Prostate gland (tissue), 2 donors: Measurements from ENCODE around the gene CSRNP2. TPM values are rescaled to one million over a fixed set of nuclear protein-coding genes. Genes with fewer than 3 reads are reported as not detected.

ENCODE experiments used
- DNase-seq: peaks from one replicate; pipeline ENCODE4 v3.0.0-alpha.2; 2019; ENCODE audit warnings: low spot score
- H3K27ac ChIP-seq, 2 donors: fragments of 200-600 bp; sonication (generic); 2 replicates each; pipeline ENCODE4 v1.5.1; 2017 to 2019
- H3K27me3 ChIP-seq: fragments of 200-600 bp; sonication (generic); replicated peaks from 2 replicates; pipeline ENCODE4 v1.5.1; 2019; ENCODE audit not compliant: insufficient read depth
- H3K36me3 ChIP-seq, 2 donors: fragments of 200-600 bp; sonication (generic); 1 replicate in 1 of 2; 2 replicates in 1 of 2; pipeline versions ENCODE4 v1.5.1 to v1.8.1; 2017 to 2019
- H3K4me1 ChIP-seq: fragments of 200-600 bp; sonication (generic); replicated peaks from 2 replicates; pipeline ENCODE4 v1.5.1; 2019
- H3K4me3 ChIP-seq, 2 donors: fragments of 200-600 bp; sonication (generic); 2 replicates each; pipeline ENCODE4 v1.5.1; 2017 to 2019
- H3K9me3 ChIP-seq: fragments of 200-600 bp; sonication (generic); 2 replicates; pipeline ENCODE4 v1.5.1; 2017
- CTCF ChIP-seq, 4 experiments: fragments of 200-600 bp in 2 of 4; fragments of 450-650 bp in 2 of 4; sonication (generic) in 2 of 4; IDR thresholded peaks; 1 replicate in 3 of 4; 2 replicates in 1 of 4; pipeline ENCODE4 v1.5.1; 2016 to 2019; ENCODE audit warnings: antibody characterized with exemption in 4 of 4, mild to moderate bottlenecking in 2 of 4, moderate library complexity in 2 of 4
- POLR2A ChIP-seq: fragments of 450-650 bp; IDR thresholded peaks from one replicate; pipeline ENCODE4 v1.6.1; 2016; ENCODE audit warnings: antibody characterized with exemption, mild to moderate bottlenecking
- POLR2AphosphoS5 ChIP-seq: sonication (generic); formaldehyde crosslinking; IDR thresholded peaks from one replicate; pipeline ENCODE4 v1.6.1; 2017; ENCODE audit warnings: antibody characterized with exemption
- WGBS: methylation state at CpG from one replicate; pipeline ENCODE4 v1.1.5; 2018; 5-methylcytosine and 5-hydroxymethylcytosine counted together
- intact Hi-C: fragments of 100-400 bp; cut with DNase I; formaldehyde crosslinking; loops from one replicate; pipeline ENCODE4 v1.14.2; 2022
- total RNA-seq, 2 donors: library from RNA; depleted of rRNA; stranded (reverse); fragments of >200 nt; gene quantifications; one replicate each; pipeline ENCODE4 v1.1.0, GENCODE V29; 2016

CSRNP2 gene
- total RNA-seq, 2 donors from 2014 or later: 27.3 to 46.1 TPM

- peaks cover 0 to 18% of the 10 kb centered on the region in 2 donors for H3K36me3 ChIP-seq
- DNase-seq: no peak
- intact Hi-C loops: no loop called here
- no peaks in the 10 kb centered on the region for H3K4me1 ChIP-seq
- H3K27ac ChIP-seq: no peak overlapping the region
- H3K27me3 ChIP-seq: no peaks in the 10 kb centered on the region
- WGBS: 72% methylated on average over 9 of the region's 9 CpGs
- no peak overlapping the region for H3K4me3 ChIP-seq
- H3K9me3 ChIP-seq: no peaks in the 10 kb centered on the region
- TF ChIP-seq POLR2A (no peak), CTCF (IDR thresholded peaks at IDR 0.05) (no peak), POLR2AphosphoS5 (no peak)
Observed at GRCh38 chr12:51062631-51063397, 20.6 kb downstream of the CSRNP2 start.

GRCh38 chr12:51059086-51059485 is 24.3 kb downstream of the CSRNP2 start:
- H3K27ac ChIP-seq: no peak overlapping the region
- no peaks in the 10 kb centered on the region for H3K27me3 ChIP-seq
- no peak for DNase-seq
- WGBS: 80% methylated on average over 7 of the region's 7 CpGs
- no peaks in the 10 kb centered on the region for H3K9me3 ChIP-seq
- TF ChIP-seq CTCF (IDR thresholded peaks at IDR 0.05) (no peak), POLR2AphosphoS5 (no peak), POLR2A (no peak)
- H3K4me3 ChIP-seq: no peak overlapping the region
- intact Hi-C loops: loop anchor here (5.0 kb wide), 1 partner anchor 283 kb away; no protein-coding TSS in a partner anchor
- H3K4me1 ChIP-seq: no peaks in the 10 kb centered on the region
- H3K36me3 ChIP-seq: peaks cover 5 to 10% of the 10 kb centered on the region in 2 donors

GRCh38 chr12:51056242-51056641 is 27.2 kb downstream of the CSRNP2 start:
- Histone ChIP-seq H3K4me3 (no peak overlapping the region), H3K27ac (no peak overlapping the region), H3K4me1 (no peaks in the 10 kb centered on the region), H3K27me3 (no peaks in the 10 kb centered on the region), H3K9me3 (no peaks in the 10 kb centered on the region), H3K36me3 (peaks cover 5 to 10% of the 10 kb centered on the region in 2 donors)
- TF ChIP-seq POLR2AphosphoS5: no peak
- TF ChIP-seq POLR2A: no peak
- no peak for TF ChIP-seq CTCF (IDR thresholded peaks at IDR 0.05)
- WGBS: 76% methylated on average over 5 of the region's 5 CpGs
- intact Hi-C loops: loop anchor here (5.0 kb wide), 1 partner anchor 286 kb away; no protein-coding TSS in a partner anchor
- no peak for DNase-seq

GRCh38 chr12:51055060-51055459 is 28.3 kb downstream of the CSRNP2 start:
- no peaks in the 10 kb centered on the region for H3K4me1 ChIP-seq
- intact Hi-C loops: loop anchor here (5.0 kb wide), 1 partner anchor 287 kb away; no protein-coding TSS in a partner anchor
- no peak for DNase-seq
- H3K27ac ChIP-seq: no peak overlapping the region
- TF ChIP-seq CTCF (IDR thresholded peaks at IDR 0.05) (no peak), POLR2A (no peak)
- H3K9me3 ChIP-seq: no peaks in the 10 kb centered on the region
- no peaks in the 10 kb centered on the region for H3K27me3 ChIP-seq
- H3K4me3 ChIP-seq: no peak overlapping the region
- peaks cover 5 to 10% of the 10 kb centered on the region in 2 donors for H3K36me3 ChIP-seq
- WGBS: 89% methylated on average over 2 of the region's 2 CpGs

- intact Hi-C loops: no loop called here
- H3K4me3 ChIP-seq: no peak overlapping the region
- no peak for TF ChIP-seq POLR2AphosphoS5
- no peak for TF ChIP-seq CTCF (IDR thresholded peaks at IDR 0.05)
- no peak for TF ChIP-seq POLR2A
- H3K36me3 ChIP-seq: peaks cover 0 to 5% of the 10 kb centered on the region in 2 donors
- WGBS: 18% methylated on average over 4 of the region's 4 CpGs
- H3K4me1 ChIP-seq: peaks cover 7% of the 10 kb centered on the region
- no peak for DNase-seq
- no peaks in the 10 kb centered on the region for H3K27me3 ChIP-seq
- H3K27ac ChIP-seq: no peak overlapping the region
- H3K9me3 ChIP-seq: no peaks in the 10 kb centered on the region
Observed at GRCh38 chr12:51051787-51052186, 31.6 kb downstream of the CSRNP2 start.
